CD4-positive, alpha-beta T cell treated with Interleukin-4 for 1 hour (primary cell): ENCODE measurements around the gene STARD8.
A peak's percentile ranks its signal among the peaks of the same experiment; 100 is the strongest.

Source experiments
- DNase-seq, 2 donors: peaks; one replicate each; pipeline ENCODE4 v3.0.0-alpha.2; 2020 to 2022

The STARD8 gene

GRCh38 chrX:68693481-68694434 is 46.3 kb downstream of the STARD8 start:
- DNase-seq: peak; percentile 8 to 53

DNA sequence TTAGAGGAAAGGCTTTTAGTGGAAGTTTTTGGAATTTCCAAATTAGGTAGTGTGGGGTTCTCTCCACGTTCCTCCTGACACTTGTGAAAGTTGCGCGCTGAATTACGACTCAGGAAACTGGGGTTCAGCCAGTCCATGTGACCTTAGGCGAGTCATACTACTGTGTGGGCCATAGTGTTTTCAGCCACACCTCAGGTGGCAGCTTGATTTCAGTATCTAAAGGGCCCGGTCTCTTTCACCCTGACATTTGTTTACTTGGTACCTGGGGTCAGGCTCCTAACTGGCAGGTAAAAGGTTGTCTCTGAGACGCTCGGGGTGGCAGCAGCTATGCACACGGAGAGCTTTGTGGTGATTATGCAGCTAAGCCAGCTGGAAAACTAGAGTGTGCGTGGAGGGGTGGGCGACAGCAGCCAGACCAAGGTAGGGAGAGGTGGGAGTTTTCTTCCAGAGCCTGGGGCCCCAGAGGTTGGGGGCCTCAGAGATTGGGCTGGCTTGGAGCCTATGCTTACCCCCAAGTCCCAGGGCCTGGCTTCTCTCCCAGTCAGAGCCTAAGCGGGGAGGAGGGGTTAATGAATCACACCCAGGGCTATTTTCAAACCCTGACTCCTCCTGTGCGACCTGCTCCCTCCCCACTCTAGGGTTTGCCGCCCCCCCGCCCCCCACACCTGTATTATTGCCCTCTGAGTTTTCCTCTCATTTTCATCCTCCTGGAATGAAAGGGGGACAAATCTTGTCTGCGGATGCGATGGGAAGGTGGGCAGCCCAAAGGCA is 47.2 kb downstream of the STARD8 start:
- peak in 1 of 2 donors; percentile 29 for DNase-seq

GRCh38 chrX:68695206-68695845 is 47.9 kb downstream of the STARD8 start:
- no peak for DNase-seq

GRCh38 chrX:68696267-68696990 is 49.0 kb downstream of the STARD8 start:
- no peak for DNase-seq

- no peak for DNase-seq
Observed at GRCh38 chrX:68697036-68697435, 49.6 kb downstream of the STARD8 start.

GRCh38 chrX:68697465-68698125 is 50.1 kb downstream of the STARD8 start:
- DNase-seq: no peak

- no peak for DNase-seq
Observed at GRCh38 chrX:68698942-68699341, 51.5 kb downstream of the STARD8 start.

DNA sequence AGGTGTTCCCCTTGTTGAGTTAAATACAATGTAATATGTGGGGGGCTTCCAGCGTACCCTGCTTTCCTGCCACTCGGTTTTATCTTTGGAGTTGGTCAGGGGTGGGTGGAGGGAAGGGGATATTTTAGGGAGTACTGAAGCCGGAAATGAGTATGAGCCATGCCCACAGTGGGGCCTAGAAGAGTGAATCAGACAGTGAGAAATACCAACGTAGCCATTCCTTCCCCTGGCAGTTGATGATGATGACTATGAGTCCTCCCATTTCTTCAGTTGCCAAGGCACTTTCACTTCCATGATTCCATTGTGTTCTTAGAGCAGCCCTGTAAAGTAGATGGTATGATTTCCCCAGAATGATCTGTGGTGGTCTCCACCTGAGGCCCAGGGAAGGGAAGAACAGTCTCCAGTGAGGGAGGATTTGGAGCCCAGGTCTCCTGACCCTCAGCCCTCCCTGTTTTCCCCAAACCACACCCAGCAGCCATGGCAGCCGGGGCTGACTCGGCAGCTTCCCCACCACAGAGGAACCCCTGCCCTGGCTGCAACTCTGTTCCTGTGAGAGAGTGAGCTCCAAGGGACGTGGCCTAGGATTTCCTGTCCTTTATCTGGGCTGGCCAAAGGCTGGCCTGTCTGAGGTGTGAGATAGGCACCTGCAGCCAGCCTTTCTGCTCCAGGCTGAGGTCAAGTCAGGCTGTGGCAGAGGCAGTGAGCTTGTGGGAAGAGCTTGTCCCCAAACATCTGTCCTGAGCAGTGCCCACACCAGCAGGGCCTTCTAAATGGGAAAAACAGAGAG is 52.7 kb downstream of the STARD8 start:
- DNase-seq: peak in 1 of 2 donors; percentile 31

DNA sequence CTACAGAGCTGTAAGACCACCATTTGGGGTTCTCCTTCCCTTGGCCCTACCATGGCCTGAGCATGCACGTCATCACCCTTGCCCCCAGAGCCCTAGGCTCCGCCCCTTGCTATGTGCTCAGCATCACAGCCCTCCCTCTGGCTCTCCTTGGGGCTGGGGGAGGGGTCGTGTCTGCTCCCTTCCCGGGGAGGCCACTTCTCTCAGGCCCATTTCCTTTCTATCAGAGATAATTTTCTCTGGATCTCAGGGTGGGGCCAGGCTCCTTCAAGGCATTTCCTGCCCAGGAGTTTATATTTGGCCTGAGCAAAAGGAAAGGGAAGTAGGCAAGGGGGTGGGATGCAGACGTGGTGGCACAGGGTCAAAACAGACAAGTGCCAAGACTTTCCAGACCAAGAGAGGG is 55.9 kb downstream of the STARD8 start:
- no peak for DNase-seq

DNA sequence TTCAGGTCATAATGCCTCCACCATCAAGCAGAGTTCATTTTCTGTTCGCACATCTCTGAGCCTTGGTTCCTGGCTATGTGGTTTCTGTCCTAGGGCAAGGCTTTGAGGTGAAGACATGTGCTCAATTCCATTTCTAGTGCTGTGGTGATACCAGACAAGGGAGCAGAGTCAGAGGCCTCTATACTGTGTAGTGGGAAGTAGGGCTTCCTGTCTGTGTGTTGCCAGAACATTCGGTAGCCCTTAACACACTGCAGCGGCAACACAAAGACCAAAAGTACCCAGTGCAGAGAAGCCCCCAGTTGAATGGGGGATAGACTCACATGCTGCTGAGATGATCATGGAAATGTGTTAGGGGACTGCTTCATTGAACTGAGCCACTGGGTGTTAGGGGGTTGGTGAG is 56.4 kb downstream of the STARD8 start:
- DNase-seq: no peak

DNA sequence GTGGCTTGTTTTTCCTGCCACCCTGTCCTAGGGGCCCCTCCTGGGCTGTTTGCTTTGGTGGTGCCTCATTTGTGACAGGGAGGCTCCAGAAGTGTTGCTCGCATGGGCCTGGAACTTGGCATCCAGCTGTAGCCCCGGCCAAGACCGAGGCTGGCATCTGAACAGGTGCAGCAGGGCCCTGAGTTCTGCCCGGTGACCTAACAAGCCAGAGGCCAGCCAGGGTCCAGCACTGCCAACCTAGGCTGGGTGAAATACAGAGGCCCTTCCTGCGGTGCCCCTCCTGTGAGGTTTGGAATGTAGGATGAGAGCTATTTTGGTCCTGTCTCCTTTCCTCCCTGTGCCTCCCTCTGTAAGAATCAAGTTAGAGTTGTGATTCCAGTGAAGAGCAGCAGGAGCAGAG is 58.5 kb downstream of the STARD8 start:
- no peak for DNase-seq

DNA sequence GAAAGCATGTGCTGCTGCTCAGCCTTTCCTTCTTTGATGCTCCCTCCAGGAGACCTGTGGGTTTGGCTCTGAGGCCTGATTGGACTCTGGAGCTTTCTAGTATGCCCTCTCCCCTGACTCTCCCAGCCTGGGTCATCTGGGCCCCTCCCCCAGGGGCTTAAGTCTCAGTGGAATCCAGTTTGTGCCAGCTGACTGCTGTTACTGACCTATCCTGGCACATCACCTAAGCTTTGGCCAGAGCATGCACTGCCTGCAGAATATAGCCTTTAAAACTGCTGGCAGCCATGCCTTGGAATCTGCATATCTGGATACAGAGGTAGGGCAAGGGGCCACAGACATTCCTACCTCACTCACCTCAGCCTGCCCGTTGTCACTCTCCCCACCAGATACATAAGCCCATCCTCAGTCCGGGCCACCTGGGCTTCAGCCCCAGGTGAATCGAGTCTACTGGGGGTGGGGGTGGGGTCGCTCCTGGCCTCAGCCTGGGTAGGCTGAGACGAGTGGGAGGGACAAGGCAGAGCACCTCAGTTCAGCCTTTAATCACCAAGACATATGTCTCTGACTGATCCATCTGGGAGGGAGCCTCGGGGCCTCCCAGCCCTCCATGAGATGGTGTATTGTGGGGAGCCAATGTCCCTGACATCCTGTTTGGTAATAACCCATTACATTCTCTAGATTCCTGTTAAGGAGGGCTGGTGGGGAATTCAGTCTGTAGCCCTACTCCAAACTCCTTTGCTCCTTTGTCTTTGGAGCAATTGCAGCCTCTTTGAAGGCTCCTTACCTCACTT is 61.2 kb downstream of the STARD8 start:
- DNase-seq: no peak

- DNase-seq: peak in 1 of 2 donors; percentile 15
Observed at GRCh38 chrX:68710870-68711576, 63.6 kb downstream of the STARD8 start.

GRCh38 chrX:68711845-68712244 is 64.4 kb downstream of the STARD8 start:
- DNase-seq: no peak

DNA sequence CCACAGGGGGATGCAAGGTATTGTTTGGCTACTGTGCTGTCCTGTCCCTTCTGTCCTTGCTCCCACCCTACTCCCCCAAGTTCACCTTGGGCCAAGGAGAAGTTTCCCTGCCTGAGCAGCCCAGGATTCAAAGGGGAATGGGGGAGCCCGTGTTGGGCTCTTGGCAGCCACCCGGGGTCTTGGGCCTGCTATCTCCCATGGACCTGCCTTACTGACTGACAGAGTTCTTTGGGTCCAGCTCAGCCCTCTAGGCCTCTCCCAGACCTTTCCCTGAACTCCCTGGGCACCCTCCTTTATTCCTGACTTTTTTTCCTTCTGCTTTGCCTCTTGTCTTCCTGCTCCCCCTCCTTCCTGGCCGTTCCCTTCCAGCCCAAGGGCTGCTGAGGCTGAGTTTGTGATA is 67.4 kb downstream of the STARD8 start:
- no peak for DNase-seq

- DNase-seq: no peak
Observed at GRCh38 chrX:68717196-68717595, 69.7 kb downstream of the STARD8 start.

DNA sequence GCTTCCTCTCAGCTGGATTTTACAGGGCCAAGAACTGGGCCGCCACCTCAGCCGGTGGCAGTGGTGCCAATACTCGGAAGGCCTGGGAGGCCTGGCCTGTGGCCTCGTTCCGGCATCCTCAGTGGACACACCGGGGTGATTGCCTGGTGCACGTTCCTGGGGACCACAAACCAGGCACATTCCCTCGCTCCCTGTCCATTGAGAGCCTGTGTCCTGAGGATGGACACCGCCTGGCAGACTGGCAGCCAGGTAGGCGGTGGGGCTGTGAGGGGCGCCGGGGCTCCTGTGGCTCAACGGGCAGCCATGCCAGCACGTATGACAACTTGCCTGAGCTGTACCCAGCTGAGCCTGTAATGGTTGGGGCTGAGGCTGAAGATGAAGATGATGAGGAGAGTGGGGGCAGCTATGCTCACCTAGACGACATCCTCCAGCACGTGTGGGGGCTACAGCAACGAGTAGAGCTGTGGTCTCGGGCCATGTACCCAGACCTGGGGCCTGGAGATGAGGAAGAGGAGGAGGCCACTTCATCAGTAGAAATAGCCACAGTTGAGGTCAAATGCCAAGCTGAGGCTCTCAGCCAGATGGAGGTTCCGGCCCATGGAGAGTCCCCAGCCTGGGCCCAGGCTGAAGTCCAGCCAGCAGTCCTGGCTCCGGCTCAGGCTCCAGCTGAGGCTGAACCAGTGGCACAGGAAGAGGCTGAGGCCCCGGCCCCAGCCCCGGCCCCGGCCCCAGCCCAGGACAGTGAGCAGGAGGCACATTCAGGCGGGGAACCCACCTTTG is 70.4 kb downstream of the STARD8 start:
- no peak for DNase-seq

DNA sequence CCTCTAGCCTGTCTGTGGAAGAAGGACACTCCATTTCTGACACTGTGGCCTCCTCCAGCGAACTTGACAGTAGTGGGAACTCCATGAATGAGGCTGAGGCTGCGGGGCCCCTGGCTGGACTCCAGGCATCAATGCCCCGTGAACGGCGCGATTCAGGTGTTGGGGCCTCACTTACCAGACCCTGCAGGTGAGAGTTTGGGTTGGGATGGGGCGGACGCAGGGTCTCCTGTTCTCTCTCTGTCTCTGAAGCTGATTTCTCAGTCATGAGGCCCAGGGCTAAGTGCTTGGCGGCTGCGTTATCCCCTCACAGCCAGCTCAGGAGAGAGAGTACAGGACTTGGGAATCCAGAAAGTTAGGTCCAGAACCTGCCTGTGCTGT is 71.0 kb downstream of the STARD8 start:
- peak in 1 of 2 donors; percentile 3 for DNase-seq
